ENCODE measurements around the gene RHOF.
A peak's percentile ranks its signal among the peaks of the same experiment; 100 is the strongest.

The RHOF gene

DNA sequence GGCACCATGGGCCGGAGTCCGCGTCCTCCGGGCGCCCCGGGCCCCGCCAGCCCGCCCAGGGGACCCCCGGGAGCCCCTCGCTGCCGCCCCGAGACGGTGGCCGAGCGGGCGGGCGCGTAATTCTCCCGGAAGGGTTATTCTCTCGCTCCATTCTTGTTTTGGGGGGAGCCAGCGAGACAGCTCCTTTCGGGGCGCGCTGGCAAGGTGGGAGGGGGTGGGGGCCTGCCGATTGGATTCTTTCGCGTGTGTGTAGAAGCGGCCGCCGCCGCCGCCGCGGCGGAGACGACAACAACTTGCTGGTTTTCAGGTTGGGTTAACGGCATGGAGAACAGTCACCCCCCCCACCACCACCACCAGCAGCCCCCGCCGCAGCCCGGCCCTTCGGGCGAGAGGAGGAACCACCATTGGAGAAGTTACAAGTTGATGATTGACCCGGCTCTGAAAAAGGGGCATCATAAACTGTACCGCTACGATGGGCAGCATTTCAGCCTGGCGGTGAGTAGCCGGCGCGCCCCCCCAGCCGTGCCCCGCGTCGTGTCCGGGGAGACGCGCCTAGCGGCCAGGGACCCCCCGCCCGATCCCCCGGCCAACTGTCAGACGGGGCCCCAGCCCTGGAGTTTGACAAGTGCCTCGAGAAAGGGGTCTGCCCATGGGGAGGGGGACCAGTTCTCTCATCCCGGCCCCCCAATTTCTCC, 11.1 kb upstream of the RHOF start:
- DNase-seq (ENCODE audit: low read depth in 2 of 2): no peak

GRCh38 chr12:121803861-121804416, 10.5 kb upstream of the RHOF start, which contains the start of gene SETD1B:
SETD1B (plus strand) TSS chr12:121804009; CDS start chr12:121804738, 729 bp downstream.
- DNase-seq (ENCODE audit: low read depth in 2 of 2): no peak

DNA sequence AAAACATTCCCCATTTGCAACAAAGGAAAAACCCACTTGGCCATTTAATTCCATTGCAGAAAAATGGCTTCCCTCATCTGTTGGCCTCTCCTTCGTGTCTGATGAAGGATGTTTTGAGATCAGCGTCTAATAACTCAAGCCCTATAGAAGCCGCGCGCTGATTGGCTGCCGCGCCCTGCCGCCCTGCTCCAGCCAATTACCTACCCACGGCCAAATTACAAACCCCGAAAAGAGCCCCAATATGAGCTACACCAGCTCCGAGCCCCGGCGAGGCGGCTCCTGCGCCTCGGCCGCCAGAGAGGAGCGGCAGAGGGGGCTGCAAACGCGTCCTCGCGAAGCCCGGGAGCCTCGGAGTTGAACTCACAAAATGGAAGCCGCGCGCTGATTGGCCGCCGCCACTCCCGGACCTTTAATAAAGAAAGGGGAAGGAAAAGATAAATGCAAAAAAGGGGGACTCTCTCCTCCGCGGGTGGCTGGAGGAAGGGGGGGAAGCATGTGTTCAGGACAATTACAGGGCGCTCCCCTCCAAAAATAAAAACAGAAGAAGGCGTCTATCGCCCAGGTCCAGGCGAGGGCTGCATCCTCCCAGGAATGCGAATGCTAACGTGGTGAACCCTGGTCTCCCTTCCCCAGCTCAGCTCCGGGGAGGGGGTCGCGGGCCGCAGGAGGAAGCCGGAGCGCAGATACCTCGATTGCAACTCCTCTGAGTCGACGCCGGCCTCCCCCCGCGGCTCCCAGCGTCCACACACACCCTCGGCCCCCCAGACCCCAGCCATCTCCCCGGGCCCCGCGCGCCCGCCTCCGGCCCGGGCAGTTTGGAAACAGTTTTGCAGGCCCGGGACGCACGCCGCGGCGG, 9.6 kb upstream of the RHOF start:
- DNase-seq (ENCODE audit: low read depth in 2 of 2): peak; percentile 95 to 96

DNA sequence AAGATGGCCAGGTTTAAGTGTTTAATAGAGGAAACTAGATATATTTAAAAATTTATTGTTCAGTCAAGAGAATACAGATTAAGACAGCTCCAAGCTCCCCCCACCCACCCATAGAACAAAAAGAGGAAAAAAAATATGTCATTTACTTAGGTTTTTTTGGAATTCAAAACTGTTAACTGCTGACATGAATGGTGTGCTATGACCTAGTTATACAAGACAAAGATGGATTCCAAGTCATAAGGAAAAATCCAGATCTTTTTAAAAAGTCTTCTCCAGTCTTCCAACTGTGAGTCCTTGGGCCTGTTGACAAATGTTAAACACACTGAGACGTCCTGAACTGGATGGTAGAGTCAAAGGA, 9.0 kb upstream of the RHOF start:
- DNase-seq (ENCODE audit: low read depth in 2 of 2): no peak

GRCh38 chr12:121801595-121802484, 8.4 kb upstream of the RHOF start:
- no peak for DNase-seq (ENCODE audit: low read depth in 2 of 2)

DNA sequence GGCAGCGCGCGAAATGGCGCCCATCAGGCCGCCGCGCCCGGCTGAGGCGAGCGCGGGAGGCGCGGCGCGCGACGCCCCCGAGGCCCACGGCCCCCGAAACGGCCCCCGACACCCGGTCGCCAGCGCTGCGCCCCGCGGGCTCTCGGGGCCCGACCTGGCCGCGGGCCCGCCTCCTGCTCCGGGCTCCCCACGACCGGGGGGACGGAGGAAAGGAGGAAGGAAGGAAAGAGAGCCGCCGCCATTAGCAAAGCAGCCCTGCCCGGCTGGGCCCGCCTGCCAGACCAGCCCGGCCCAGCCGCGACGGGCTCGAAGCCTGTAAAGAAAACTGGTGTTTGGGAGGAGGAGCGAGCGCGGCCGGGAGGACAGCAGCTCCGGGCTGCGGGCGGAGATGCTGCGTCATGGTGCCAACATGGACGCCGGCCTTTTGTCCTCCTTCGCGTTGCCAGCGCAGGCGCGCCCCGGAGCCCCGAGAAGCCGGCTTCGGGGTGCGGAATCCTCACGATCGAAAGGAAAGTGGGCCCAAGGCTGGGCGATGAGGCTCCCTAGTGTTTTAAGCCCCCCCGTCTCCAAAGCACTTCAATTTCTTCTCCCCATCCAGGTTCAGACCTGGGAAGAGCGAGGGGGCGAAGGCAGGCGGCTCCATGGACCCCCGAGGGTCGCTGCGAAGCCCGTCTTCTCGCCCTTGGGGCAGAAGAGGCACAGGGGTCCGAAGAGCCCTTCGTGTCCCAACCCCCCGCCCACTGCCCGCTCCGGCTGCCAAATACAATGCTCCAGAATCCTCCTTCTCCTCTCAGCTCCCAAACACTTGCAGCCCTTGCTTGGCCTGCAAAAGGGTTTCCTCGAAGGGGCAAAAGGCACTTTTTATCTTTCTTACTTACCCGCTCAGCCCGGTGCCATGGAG, 7.5 kb upstream of the RHOF start:
- no peak for DNase-seq (ENCODE audit: low read depth in 2 of 2)

DNA sequence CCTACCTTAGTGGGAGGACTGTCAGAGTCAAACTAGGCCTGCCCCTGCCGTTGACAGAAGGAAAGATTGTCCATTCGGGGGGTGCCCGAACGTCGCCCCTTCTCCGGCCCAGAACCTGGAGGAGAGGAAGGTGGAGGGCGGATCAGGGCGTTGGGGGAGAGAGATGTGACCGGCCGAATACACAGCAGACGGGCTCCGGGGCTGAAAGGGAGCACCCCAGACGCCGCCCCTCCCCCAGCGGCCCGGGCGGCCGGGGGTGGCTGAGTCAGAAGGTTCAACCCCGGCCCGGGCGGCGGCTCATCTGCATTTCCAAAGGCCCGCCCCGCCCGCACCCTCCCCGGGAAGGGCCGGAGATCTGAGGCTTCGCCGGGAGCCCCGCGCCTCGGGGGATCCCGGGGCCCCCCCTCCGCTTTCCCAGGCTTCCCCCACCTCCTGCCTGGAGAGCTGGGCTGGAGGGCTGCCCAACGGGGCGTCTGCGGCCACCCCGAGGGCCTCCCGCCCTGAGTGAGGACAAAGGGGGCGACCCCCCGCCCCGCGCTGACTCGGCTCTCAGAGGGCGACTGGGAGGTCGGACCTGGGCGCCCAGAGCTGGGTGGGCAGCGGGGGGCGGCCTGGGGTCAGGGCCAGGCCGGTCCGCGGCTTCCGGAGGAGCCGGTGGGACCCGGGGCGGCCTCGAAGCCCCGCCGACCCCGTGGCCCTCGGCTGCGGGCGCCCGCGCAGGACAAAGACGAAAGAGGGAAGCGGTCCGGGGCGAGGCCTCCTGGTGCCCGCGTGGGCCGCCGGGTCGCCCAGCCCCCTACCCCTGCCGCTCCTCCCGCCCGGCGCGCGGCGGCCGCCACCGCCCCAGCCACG, 6.6 kb upstream of the RHOF start:
- DNase-seq (ENCODE audit: low read depth in 2 of 2): peak; percentile 79 to 82

- DNase-seq (ENCODE audit: low read depth in 2 of 2): peak in 1 of 2 experiments; percentile 69
Observed at GRCh38 chr12:121799156-121799841, 5.8 kb upstream of the RHOF start.

DNA sequence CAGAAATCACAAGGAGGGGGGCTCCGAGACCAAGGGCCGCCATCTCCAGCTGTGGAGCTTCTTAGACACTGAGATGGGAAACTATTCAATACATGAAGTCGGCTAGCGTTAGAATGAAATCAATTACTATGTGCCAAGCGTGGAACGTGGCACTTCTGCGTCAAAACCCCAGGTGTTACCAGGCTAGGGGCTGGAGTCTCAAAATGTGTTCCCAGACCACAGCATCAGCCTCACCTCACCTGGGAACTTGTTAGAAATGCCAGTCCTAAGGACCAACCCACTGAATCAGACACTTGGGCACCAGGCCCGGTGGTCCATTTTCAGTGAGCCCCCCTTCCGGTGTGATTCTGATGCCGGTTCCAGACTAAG, 5.3 kb upstream of the RHOF start:
- DNase-seq (ENCODE audit: low read depth in 2 of 2): no peak

GRCh38 chr12:121797937-121798786, 4.7 kb upstream of the RHOF start:
- no peak for DNase-seq (ENCODE audit: low read depth in 2 of 2)

DNA sequence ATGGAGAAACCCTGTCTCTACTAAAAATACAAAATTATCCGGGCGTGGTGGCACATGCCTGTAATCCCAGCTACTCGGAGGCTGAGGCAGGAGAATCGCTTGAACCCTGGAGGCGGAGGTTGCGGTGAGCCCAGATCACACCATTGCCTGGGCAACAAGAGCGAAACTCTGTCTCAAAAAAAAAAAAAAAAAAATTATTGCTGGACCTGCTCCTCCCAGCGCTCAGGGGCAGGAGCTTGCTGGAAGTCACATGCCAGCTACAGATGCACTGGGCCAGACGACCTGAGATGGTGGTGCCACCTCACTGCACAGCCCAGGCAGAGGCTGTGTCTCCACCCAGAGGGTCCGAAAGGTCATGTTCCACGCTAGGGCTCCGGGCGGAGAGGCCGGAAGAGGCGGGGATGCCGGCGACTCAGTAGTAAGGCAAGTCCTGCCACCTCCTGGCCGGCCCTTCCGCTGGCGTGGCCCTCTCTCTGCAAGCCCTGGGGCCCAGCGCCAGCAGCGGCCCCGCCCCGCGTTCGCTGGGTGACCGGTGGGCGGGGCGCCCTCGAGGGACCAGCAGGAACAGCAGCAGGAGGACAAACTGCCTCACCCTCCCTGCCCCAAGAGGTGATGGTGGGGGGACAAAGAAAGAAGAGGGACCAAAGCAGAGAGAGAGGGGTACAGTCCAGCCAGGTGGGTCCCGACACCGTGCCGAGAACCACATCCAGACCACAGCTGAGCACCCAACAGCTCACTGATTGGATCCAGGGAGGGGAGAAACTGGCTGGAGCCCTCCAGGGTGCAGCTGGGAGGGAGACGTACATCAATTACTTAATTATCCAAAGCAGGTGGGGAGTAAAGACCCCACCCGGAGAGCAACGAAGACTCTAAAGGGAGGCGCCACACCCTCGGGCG, 3.6 kb upstream of the RHOF start:
- DNase-seq (ENCODE audit: low read depth in 2 of 2): no peak

GRCh38 chr12:121795034-121795968, 1.8 kb upstream of the RHOF start:
- DNase-seq (ENCODE audit: low read depth in 2 of 2): no peak

DNA sequence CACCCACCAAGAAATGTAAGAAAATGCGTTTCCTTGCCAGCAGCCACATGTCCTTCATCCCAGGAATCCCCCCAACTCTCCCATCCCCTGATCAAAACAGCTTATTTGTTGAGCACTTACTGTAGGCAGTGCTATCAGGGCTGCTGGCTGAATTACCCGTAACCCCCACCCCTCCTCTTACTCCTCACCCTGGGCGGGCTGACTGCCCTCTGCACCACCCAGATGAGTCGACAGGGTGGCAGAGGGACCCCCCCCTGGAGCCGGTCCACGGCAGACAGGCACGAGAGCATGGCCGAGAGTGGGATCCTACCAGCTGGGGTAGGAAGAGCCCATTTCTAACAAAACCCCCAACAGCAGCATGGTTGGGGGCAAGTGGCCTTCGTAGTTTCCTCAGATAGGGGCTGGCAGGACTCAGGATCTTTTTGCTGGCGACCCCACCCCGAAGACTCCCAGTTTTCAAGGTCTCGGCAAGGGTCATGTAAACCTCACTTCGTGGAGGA, 1.1 kb upstream of the RHOF start:
- DNase-seq (ENCODE audit: low read depth in 2 of 2): no peak

- peak in 1 of 2 experiments; percentile 72 for DNase-seq (ENCODE audit: low read depth in 2 of 2)
Observed at GRCh38 chr12:121793838-121794533, 498 bp upstream of the RHOF start.

All from fibroblast of skin of left quadriceps (primary cell).